Breast epithelium (tissue), 3 donors: ENCODE data around the gene CCND1.

Source experiments
- POLR2A ChIP-seq: fragments of 450-650 bp; IDR thresholded peaks from one replicate; pipeline ENCODE4 v1.6.1; 2016; ENCODE audit warnings: antibody characterized with exemption, mild to moderate bottlenecking, moderate library complexity
- TF ChIP-seq, protein P1 (sequence below), 3 donors: fragments of 450-650 bp; IDR thresholded peaks; one replicate each; pipeline ENCODE4 v1.5.1; 2016 to 2017; ENCODE audit warnings: antibody characterized with exemption in 3 of 3, mild to moderate bottlenecking in 3 of 3, moderate library complexity in 3 of 3

DNA sequence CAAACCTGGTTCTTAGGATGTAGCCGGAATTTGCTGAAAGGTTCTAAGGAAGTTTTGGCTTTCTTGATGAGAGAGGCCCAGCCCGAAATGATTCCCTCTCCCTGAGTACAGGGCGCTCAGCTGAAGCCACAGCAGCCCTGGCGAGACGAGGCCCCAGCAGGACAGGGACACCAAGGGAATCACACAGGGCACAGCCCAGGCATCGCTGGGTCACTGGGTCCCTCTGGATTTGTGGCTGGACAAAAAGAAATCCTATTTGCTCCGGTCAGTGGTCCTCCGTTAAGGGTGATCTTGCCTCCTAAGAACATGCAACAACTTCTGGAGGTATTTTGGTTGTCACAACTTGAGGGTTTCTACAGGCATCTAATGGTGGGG, 56.5 kb downstream of the CCND1 start:
- TF ChIP-seq, protein P1, sequence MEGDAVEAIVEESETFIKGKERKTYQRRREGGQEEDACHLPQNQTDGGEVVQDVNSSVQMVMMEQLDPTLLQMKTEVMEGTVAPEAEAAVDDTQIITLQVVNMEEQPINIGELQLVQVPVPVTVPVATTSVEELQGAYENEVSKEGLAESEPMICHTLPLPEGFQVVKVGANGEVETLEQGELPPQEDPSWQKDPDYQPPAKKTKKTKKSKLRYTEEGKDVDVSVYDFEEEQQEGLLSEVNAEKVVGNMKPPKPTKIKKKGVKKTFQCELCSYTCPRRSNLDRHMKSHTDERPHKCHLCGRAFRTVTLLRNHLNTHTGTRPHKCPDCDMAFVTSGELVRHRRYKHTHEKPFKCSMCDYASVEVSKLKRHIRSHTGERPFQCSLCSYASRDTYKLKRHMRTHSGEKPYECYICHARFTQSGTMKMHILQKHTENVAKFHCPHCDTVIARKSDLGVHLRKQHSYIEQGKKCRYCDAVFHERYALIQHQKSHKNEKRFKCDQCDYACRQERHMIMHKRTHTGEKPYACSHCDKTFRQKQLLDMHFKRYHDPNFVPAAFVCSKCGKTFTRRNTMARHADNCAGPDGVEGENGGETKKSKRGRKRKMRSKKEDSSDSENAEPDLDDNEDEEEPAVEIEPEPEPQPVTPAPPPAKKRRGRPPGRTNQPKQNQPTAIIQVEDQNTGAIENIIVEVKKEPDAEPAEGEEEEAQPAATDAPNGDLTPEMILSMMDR (IDR thresholded peaks at IDR 0.05), result no peak
- no peak for TF ChIP-seq POLR2A
